HG02884 (cell line): Measurements from ENCODE around the gene TOP2A.
"Not testable (repeated sequence)": the region's sequence is repeated elsewhere in the genome, so short reads cannot be mapped to it uniquely, and the experiment has no call there.

ENCODE experiments used
- ATAC-seq: cut with Tn5 transposase; IDR thresholded peaks from one replicate; pipeline ENCODE4 v1.9.1; 2021; ENCODE audit warnings: mild to moderate bottlenecking, moderate library complexity; ENCODE audit not compliant: unreplicated experiment

The TOP2A gene

GRCh38 chr17:40431231-40431602, 13.5 kb upstream of the TOP2A start:
- no peak for ATAC-seq

- ATAC-seq: no peak
These were observed 12.9 kb upstream of the TOP2A start for GRCh38 chr17:40430272-40431230.

GRCh38 chr17:40427002-40427491, 9.4 kb upstream of the TOP2A start:
- ATAC-seq: no peak

- no peak for ATAC-seq
These were observed 8.0 kb upstream of the TOP2A start for GRCh38 chr17:40425741-40426140.

- ATAC-seq: no peak
These were observed 5.4 kb upstream of the TOP2A start for GRCh38 chr17:40422990-40423633.

- ATAC-seq: no peak
These were observed 2.0 kb upstream of the TOP2A start for GRCh38 chr17:40419559-40420331.

GRCh38 chr17:40418428-40418706, 671 bp upstream of the TOP2A start:
- ATAC-seq: no peak

GRCh38 chr17:40417258-40417608, 463 bp downstream of the TOP2A start:
- peak; percentile 6 for ATAC-seq

- no peak for ATAC-seq
These were observed 1.0 kb downstream of the TOP2A start for GRCh38 chr17:40416671-40417070.

GRCh38 chr17:40415390-40415789, 2.3 kb downstream of the TOP2A start:
- ATAC-seq: no peak

GRCh38 chr17:40414312-40414711, 3.4 kb downstream of the TOP2A start:
- not testable (repeated sequence) for ATAC-seq

GRCh38 chr17:40412880-40413279, 4.8 kb downstream of the TOP2A start:
- no peak for ATAC-seq

- no peak for ATAC-seq
These were observed 5.9 kb downstream of the TOP2A start for GRCh38 chr17:40411821-40412220.

- no peak for ATAC-seq
These were observed 7.6 kb downstream of the TOP2A start for GRCh38 chr17:40410082-40410481.

GRCh38 chr17:40409540-40409939, 8.2 kb downstream of the TOP2A start:
- not testable (repeated sequence) for ATAC-seq

GRCh38 chr17:40407460-40407859, 10.2 kb downstream of the TOP2A start:
- ATAC-seq: no peak

GRCh38 chr17:40404003-40404402, 13.7 kb downstream of the TOP2A start:
- no peak for ATAC-seq

- ATAC-seq: no peak
These were observed 15.0 kb downstream of the TOP2A start for GRCh38 chr17:40402668-40403067.

- ATAC-seq: no peak
These were observed 18.5 kb downstream of the TOP2A start for GRCh38 chr17:40399185-40399584.

GRCh38 chr17:40386555-40386954, 31.1 kb downstream of the TOP2A start:
- ATAC-seq: not testable (repeated sequence)

GRCh38 chr17:40382251-40382650, 35.4 kb downstream of the TOP2A start:
- ATAC-seq: no peak

- ATAC-seq: no peak
These were observed 38.7 kb downstream of the TOP2A start for GRCh38 chr17:40378966-40379365.
